HG02623 (cell line): Measurements from ENCODE around the gene INO80D.

Experiments
- ATAC-seq: cut with Tn5 transposase; IDR thresholded peaks from one replicate; pipeline ENCODE4 v1.9.1; 2021; ENCODE audit warnings: moderate library complexity; ENCODE audit not compliant: unreplicated experiment

The INO80D gene

DNA sequence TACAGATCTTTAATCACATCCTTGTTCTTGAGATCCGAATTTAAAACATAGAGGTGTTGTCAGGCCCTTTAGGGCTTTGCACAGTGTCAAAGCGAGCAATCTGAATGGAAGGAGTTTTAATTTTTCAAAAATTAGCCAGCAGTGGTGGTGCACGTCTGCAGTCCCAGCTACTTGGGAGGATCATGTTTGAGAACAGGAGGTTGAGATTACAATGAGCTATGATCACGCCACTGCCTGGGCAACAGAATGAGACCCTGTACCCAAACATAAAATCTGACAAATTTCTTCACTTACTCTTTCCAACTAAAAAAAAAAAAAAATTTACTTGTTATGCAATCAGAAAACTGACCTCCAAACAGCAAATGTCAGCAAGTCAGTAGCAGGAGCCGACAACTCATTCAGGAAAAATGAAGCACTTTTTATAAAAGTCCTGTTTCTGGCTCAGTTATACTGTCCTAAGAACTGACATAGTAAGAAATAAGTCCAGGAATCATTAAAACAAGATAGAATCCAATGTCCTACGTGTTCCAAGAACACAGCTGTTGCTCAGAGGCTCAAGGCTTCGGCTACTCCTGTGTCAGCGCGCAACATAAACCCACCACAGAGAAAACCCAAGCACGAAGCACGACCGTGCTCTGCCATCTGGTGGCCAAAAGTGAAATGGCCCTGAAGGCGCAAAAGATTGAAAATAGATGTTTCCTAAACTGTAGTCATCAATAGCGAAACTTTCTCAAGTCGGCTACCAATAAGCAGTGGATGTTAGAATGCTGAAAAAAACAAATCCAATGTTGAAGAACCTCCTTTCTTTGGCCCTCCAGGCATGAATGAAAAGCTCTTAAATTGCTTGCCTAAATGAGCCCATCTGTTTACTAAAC, 138.1 kb downstream of the INO80D start:
- ATAC-seq = peak; percentile 86

DNA sequence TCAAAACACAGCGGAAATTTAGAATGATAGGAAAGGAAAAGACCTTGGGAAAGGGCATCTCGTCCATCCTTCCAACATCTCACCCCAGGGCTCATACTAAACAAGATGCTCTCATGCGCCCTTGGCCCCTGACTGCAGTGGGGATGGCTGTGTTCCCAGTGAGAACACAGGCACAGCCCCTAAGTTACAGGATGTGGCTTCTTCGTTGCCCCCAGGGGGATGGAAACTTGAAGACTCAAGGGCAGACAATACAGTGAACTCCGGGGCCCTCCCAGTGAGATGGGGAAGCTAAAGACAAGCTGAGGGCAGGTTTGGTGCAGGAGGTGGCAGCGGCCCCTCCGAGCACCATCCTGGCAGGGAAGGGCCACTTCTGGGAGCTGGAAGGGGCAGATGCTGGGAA, 139.7 kb downstream of the INO80D start:
- no peak for ATAC-seq
